Measurements from ENCODE around the gene NDUFA7. TPM values are rescaled to one million over a fixed set of nuclear protein-coding genes. Genes with fewer than 3 reads are reported as not detected.
"Not testable (repeated sequence)": the region's sequence is repeated elsewhere in the genome, so short reads cannot be mapped to it uniquely, and the experiment has no call there.

NDUFA7 gene
- polyA plus RNA-seq, 3 donors, result 49.9 to 153 (median 133) TPM

GRCh38 chr19:8316351-8317125, 4.6 kb downstream of the NDUFA7 start:
- TF ChIP-seq CTCF (IDR thresholded peaks at IDR 0.05), result no peak
- H3K27me3 ChIP-seq (ENCODE audit: control insufficient read depth in 2 of 2, insufficient read depth in 2 of 2, low read length in 2 of 2), result no peaks in the 10 kb centered on the region
- WGBS (ENCODE audit: insufficient coverage), result 96% methylated on average over 10 of the region's 14 CpGs
- Mint-ChIP-seq H3K4me3 (no peak overlapping the region), H3K27ac (peak overlapping the region in 2 of 7 donors; percentile 26 to 62), H3K27me3 (ENCODE audit: low read depth in 3 of 3) (no peaks in the 10 kb centered on the region), H3K36me3 (peaks cover 41 to 62% of the 10 kb centered on the region in 2 donors), H3K9me3 (peaks cover 0 to 2% (median 0%) of the 10 kb centered on the region in 7 donors), H3K4me1 (peaks cover 12% of the 10 kb centered on the region)
- DNase-seq, result no peak
- peaks cover 34 to 59% of the 10 kb centered on the region in 2 donors for H3K36me3 ChIP-seq (replicated peaks in 1 of 2; ENCODE audit: control insufficient read depth in 1 of 2, insufficient read depth in 2 of 2, low read length in 2 of 2)
- H3K9me3 ChIP-seq (replicated peaks in 1 of 2; ENCODE audit: control insufficient read depth in 1 of 2, insufficient read depth in 1 of 2, low read length in 2 of 2), result no peaks in the 10 kb centered on the region
- H3K79me2 ChIP-seq (ENCODE audit: insufficient read depth, low read length), result peaks cover 14% of the 10 kb centered on the region
- no peak overlapping the region for H2AFZ ChIP-seq (ENCODE audit: insufficient read depth, low read depth, low read length, poor library complexity, severe bottlenecking)
- H4K20me1 ChIP-seq (ENCODE audit: insufficient read depth, low read length), result no peaks in the 10 kb centered on the region
- intact Hi-C loops (cut with micrococcal nuclease), result no loop called here
- peaks cover 9 to 13% of the 10 kb centered on the region in 2 donors for H3K4me1 ChIP-seq (ENCODE audit: control insufficient read depth in 1 of 2, insufficient read depth in 2 of 2, low read length in 2 of 2)
- no peak overlapping the region for H3K9ac ChIP-seq (ENCODE audit: insufficient read depth, low read length, poor library complexity, severe bottlenecking)
- H3K27ac ChIP-seq (ENCODE audit: low read depth in 1 of 2, low read length in 2 of 2), result no peak overlapping the region
- H3K4me3 ChIP-seq (replicated peaks in 1 of 3; ENCODE audit: low read depth in 2 of 3, low read length in 3 of 3), result no peak overlapping the region
- H3K4me2 ChIP-seq (replicated peaks; ENCODE audit: extremely low read depth, low read length, poor library complexity, severe bottlenecking), result no peak overlapping the region

DNA sequence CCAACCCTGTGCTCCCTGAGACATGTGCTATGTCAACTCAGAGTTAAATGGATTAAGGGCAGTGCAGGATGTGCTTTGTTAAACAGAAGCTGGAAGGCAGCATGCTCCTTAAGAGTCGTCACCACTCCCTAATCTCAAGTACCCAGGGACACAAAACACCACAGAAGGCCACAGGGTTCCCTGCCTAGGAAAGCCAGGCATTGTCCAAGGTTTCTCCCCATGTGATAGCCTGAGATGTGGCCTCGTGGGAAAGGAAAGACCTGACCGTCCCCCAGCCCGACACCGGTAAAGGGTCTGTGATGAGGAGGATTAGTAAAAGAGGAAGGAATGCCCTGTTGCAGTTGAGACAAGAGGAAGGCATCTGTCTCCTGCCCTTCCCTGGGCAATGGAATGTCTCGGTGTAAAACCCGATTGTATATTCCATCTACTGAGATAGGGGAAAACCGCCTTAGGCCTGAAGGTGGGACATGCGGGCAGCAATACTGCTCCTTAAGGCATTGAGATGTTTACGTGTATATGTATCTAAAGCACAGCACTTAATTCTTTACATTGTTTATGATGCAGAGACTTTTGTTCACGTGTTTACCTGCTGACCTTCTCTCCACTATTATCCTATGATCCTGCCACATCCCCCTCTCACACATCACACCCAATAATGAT, 6.1 kb downstream of the NDUFA7 start:
- H2AFZ ChIP-seq (ENCODE audit: insufficient read depth, low read depth, low read length, poor library complexity, severe bottlenecking); H3K4me3 Mint-ChIP-seq; H3K27ac Mint-ChIP-seq; H3K27me3 Mint-ChIP-seq (ENCODE audit: low read depth in 3 of 3); H3K9me3 Mint-ChIP-seq; H3K27ac ChIP-seq (ENCODE audit: low read depth in 1 of 2, low read length in 2 of 2); H3K4me3 ChIP-seq (replicated peaks in 1 of 3; ENCODE audit: low read depth in 2 of 3, low read length in 3 of 3); DNase-seq; H3K79me2 ChIP-seq (ENCODE audit: insufficient read depth, low read length); H3K9me3 ChIP-seq (replicated peaks in 1 of 2; ENCODE audit: control insufficient read depth in 1 of 2, insufficient read depth in 1 of 2, low read length in 2 of 2); intact Hi-C loops (cut with micrococcal nuclease); H3K27me3 ChIP-seq (ENCODE audit: control insufficient read depth in 2 of 2, insufficient read depth in 2 of 2, low read length in 2 of 2); H3K4me1 Mint-ChIP-seq; H4K20me1 ChIP-seq (ENCODE audit: insufficient read depth, low read length); H3K4me2 ChIP-seq (replicated peaks; ENCODE audit: extremely low read depth, low read length, poor library complexity, severe bottlenecking); H3K9ac ChIP-seq (ENCODE audit: insufficient read depth, low read length, poor library complexity, severe bottlenecking); H3K4me1 ChIP-seq (ENCODE audit: control insufficient read depth in 1 of 2, insufficient read depth in 2 of 2, low read length in 2 of 2): not testable (repeated sequence)
- 97% methylated on average over 5 of the region's 11 CpGs for WGBS (ENCODE audit: insufficient coverage)
- H3K36me3 ChIP-seq (replicated peaks in 1 of 2; ENCODE audit: control insufficient read depth in 1 of 2, insufficient read depth in 2 of 2, low read length in 2 of 2), result peaks cover 46 to 74% of the 10 kb centered on the region in 2 donors
- H3K36me3 Mint-ChIP-seq, result peaks cover 55 to 77% of the 10 kb centered on the region in 2 donors

Data from CD14-positive monocyte (primary cell).